ENCODE results near the gene ALKBH7.
"Not testable (repeated sequence)": the region's sequence is repeated elsewhere in the genome, so short reads cannot be mapped to it uniquely, and the experiment has no call there.

The ALKBH7 gene

GRCh38 chr19:6372594-6373095 lies at the start of gene ALKBH7:
Gene ALKBH7 (plus strand): TSS chr19:6372794. CDS start chr19:6372821, 27 bp downstream.
- Mint-ChIP-seq H3K4me3 (peak within 1 kb of the TSS; percentile 86), H3K27ac (peak within 1 kb of the TSS; percentile 97), H3K9me3 (no peaks in the 10 kb centered on the region), H3K27me3 (no peaks in the 10 kb centered on the region), H3K4me1 (ENCODE audit: low read depth) (peaks cover 12% of the 10 kb centered on the region), H3K36me3 (ENCODE audit: low read depth) (peaks cover 33% of the 10 kb centered on the region)
- peak; percentile 92 for DNase-seq

- no peak for DNase-seq
- no peak overlapping the region for H3K4me3 Mint-ChIP-seq
- no peak overlapping the region for H3K27ac Mint-ChIP-seq
These were observed 47.8 kb upstream of the ALKBH7 start for GRCh38 chr19:6324757-6325156.

GRCh38 chr19:6325614-6326013 lies 47.0 kb upstream of the ALKBH7 start:
- Mint-ChIP-seq H3K27me3 (no peaks in the 10 kb centered on the region), H3K27ac (no peak overlapping the region), H3K4me3 (no peak overlapping the region), H3K9me3 (no peaks in the 10 kb centered on the region), H3K4me1 (ENCODE audit: low read depth) (no peaks in the 10 kb centered on the region), H3K36me3 (ENCODE audit: low read depth) (no peaks in the 10 kb centered on the region)
- DNase-seq: no peak

More at GRCh38 chr19:6324757-6325156, 47.8 kb upstream of the ALKBH7 start:
- H3K9me3 Mint-ChIP-seq: no peaks in the 10 kb centered on the region
- no peaks in the 10 kb centered on the region for H3K36me3 Mint-ChIP-seq (ENCODE audit: low read depth)
- no peaks in the 10 kb centered on the region for H3K27me3 Mint-ChIP-seq
- H3K4me1 Mint-ChIP-seq (ENCODE audit: low read depth): no peaks in the 10 kb centered on the region

GRCh38 chr19:6326815-6327214 lies 45.8 kb upstream of the ALKBH7 start:
- Mint-ChIP-seq H3K4me1 (ENCODE audit: low read depth) (no peaks in the 10 kb centered on the region), H3K36me3 (ENCODE audit: low read depth) (no peaks in the 10 kb centered on the region), H3K4me3 (no peak overlapping the region), H3K9me3 (no peaks in the 10 kb centered on the region), H3K27me3 (no peaks in the 10 kb centered on the region), H3K27ac (no peak overlapping the region)
- no peak for DNase-seq

- DNase-seq: no peak
- Mint-ChIP-seq H3K4me1 (ENCODE audit: low read depth) (no peaks in the 10 kb centered on the region), H3K27ac (no peak within 1 kb of the TSS), H3K36me3 (ENCODE audit: low read depth) (no peaks in the 10 kb centered on the region), H3K9me3 (no peaks in the 10 kb centered on the region), H3K27me3 (no peaks in the 10 kb centered on the region), H3K4me3 (no peak within 1 kb of the TSS)
These were observed 39.2 kb upstream of the ALKBH7 start, which contains the start of gene ACER1 for GRCh38 chr19:6333439-6333838. Gene ACER1 (minus strand): TSS chr19:6333612. CDS start chr19:6333551, 61 bp downstream.

- no peaks in the 10 kb centered on the region for H3K27me3 Mint-ChIP-seq
- no peaks in the 10 kb centered on the region for H3K4me1 Mint-ChIP-seq (ENCODE audit: low read depth)
- no peak overlapping the region for H3K27ac Mint-ChIP-seq
- H3K4me3 Mint-ChIP-seq: no peak overlapping the region
- H3K36me3 Mint-ChIP-seq (ENCODE audit: low read depth): peaks cover 3% of the 10 kb centered on the region
- no peak for DNase-seq
- H3K9me3 Mint-ChIP-seq: no peaks in the 10 kb centered on the region
These were observed 37.9 kb upstream of the ALKBH7 start for GRCh38 chr19:6334490-6335285.

- Mint-ChIP-seq H3K36me3 (ENCODE audit: low read depth) (peaks cover 17% of the 10 kb centered on the region), H3K27ac (peak overlapping the region; percentile 76), H3K4me1 (ENCODE audit: low read depth) (peaks cover 9% of the 10 kb centered on the region), H3K9me3 (no peaks in the 10 kb centered on the region), H3K4me3 (no peak overlapping the region), H3K27me3 (no peaks in the 10 kb centered on the region)
- DNase-seq: no peak
These were observed 31.9 kb upstream of the ALKBH7 start for GRCh38 chr19:6340493-6341201.

GRCh38 chr19:6343462-6343861 lies 29.1 kb upstream of the ALKBH7 start:
- Mint-ChIP-seq H3K4me3 (no peak overlapping the region), H3K27me3 (no peaks in the 10 kb centered on the region), H3K4me1 (ENCODE audit: low read depth) (peaks cover 9% of the 10 kb centered on the region), H3K27ac (no peak overlapping the region), H3K36me3 (ENCODE audit: low read depth) (peaks cover 18% of the 10 kb centered on the region), H3K9me3 (no peaks in the 10 kb centered on the region)
- no peak for DNase-seq

- DNase-seq; H3K4me1 Mint-ChIP-seq (ENCODE audit: low read depth); H3K9me3 Mint-ChIP-seq; H3K4me3 Mint-ChIP-seq; H3K27ac Mint-ChIP-seq; H3K27me3 Mint-ChIP-seq: not testable (repeated sequence)
- peaks cover 17% of the 10 kb centered on the region for H3K36me3 Mint-ChIP-seq (ENCODE audit: low read depth)
These were observed 23.3 kb upstream of the ALKBH7 start for GRCh38 chr19:6349271-6349670.

GRCh38 chr19:6350688-6351087 lies 21.9 kb upstream of the ALKBH7 start:
- Mint-ChIP-seq H3K27ac (no peak overlapping the region), H3K9me3 (no peaks in the 10 kb centered on the region), H3K4me3 (no peak overlapping the region), H3K36me3 (ENCODE audit: low read depth) (peaks cover 15% of the 10 kb centered on the region), H3K27me3 (no peaks in the 10 kb centered on the region), H3K4me1 (ENCODE audit: low read depth) (no peaks in the 10 kb centered on the region)
- no peak for DNase-seq

GRCh38 chr19:6352381-6353165 lies 20.0 kb upstream of the ALKBH7 start:
- Mint-ChIP-seq H3K27me3 (no peaks in the 10 kb centered on the region), H3K4me3 (no peak overlapping the region), H3K36me3 (ENCODE audit: low read depth) (peaks cover 13% of the 10 kb centered on the region), H3K27ac (no peak overlapping the region), H3K9me3 (no peaks in the 10 kb centered on the region), H3K4me1 (ENCODE audit: low read depth) (no peaks in the 10 kb centered on the region)
- DNase-seq: no peak

- Mint-ChIP-seq H3K27me3 (no peaks in the 10 kb centered on the region), H3K4me1 (ENCODE audit: low read depth) (no peaks in the 10 kb centered on the region), H3K4me3 (no peak overlapping the region), H3K36me3 (ENCODE audit: low read depth) (peaks cover 13% of the 10 kb centered on the region), H3K27ac (no peak overlapping the region), H3K9me3 (no peaks in the 10 kb centered on the region)
- no peak for DNase-seq
These were observed 18.4 kb upstream of the ALKBH7 start for GRCh38 chr19:6354098-6354674.

- not testable (repeated sequence) for DNase-seq, H3K27me3 Mint-ChIP-seq, H3K4me3 Mint-ChIP-seq
These were observed 17.1 kb upstream of the ALKBH7 start for GRCh38 chr19:6355321-6356040.

GRCh38 chr19:6357174-6357573 lies 15.4 kb upstream of the ALKBH7 start:
- Mint-ChIP-seq H3K4me1 (ENCODE audit: low read depth) (peaks cover 4% of the 10 kb centered on the region), H3K4me3 (no peak overlapping the region), H3K27me3 (no peaks in the 10 kb centered on the region), H3K36me3 (ENCODE audit: low read depth) (peaks cover 14% of the 10 kb centered on the region), H3K9me3 (no peaks in the 10 kb centered on the region), H3K27ac (no peak overlapping the region)
- DNase-seq: no peak

More at GRCh38 chr19:6355321-6356040, 17.1 kb upstream of the ALKBH7 start:
- not testable (repeated sequence) for H3K9me3 Mint-ChIP-seq; H3K4me1 Mint-ChIP-seq (ENCODE audit: low read depth); H3K27ac Mint-ChIP-seq
- H3K36me3 Mint-ChIP-seq (ENCODE audit: low read depth): peaks cover 12% of the 10 kb centered on the region
